ENCODE results near the gene FCHSD1.

Gene FCHSD1

DNA sequence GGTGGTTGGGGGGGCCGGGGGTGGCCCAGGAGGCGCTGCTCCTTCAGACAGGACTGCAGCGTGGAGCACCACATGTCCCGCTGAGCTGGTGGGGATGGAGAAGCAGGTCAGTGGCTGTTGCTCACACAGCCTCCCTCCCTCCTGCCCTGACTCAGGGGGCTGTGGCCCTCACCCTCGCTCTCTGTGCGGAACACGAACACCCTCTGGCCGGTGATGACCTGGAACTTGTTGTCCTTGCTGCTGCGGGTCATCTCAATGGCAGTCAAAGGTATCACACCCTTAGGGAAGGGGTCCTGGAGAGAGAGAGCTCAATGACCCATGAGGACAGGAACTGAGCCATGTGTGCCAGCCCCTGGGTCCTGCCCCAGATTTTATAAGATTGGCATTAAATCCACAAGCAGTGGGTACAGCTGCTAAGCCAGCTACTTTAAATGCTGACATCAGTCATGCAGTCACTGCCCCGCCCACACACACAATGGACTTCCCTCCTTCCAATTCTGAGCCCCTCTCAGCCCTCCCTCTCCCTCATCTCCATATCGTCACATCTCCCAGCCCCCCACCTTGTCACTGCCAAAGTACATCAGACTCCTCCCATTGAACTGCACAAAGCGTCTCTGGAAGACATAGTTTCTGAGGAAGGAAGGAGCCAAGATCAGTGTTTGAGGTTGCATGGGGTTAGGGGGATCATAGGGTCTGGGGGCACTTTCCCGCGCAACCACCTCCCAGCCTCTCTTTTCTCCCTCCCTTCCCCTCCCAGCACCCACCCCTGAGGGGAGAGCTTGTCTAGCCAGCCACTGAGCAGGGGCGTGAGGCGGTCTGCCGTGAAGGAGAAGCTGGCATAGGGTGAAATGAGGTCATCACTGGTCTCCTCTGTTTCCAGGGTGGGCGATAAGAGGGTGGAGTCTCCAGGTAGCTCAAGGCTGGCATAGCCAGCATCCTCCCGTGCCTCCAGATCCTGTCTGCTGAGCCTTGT is 21.9 kb upstream of the FCHSD1 start:
- no peak for FAIRE-seq

DNA sequence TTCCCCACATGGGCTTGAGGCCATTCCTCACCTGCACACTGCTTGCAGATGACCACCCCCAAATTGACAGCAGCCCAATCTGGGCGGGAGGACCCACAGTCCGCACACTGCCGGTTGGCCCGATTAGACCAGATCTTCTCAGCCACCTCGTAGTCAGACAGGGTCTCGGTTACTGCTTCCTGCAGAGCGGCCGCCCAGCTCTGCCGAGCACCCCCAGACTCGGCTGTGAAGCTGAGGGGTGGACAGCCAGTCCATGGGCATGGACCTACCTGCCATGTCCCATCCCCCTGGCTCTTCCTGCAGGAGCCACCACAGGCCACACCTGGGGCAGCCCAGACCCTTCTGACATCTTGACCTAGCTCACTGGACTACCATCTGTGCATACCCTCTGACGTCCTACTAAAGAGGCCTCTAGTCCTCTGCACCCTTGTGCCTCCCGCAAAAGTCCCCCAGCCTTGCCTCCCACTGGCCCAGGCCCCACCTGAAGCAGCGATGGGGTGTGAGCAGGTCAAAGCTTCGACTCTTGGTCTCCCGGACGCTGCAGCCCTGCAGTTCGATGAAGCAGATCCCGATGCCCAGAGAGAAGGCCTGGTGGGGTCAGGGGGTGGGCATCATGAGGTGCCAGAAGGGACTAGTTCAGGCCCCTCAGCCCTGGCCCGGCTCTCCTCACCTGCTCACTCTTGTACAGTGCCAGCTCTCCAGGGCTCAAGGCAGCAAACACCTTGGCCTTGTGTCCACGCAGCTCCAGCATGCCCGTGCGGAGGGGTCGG is 21.0 kb upstream of the FCHSD1 start:
- FAIRE-seq: no peak

- no peak for FAIRE-seq
Observed at GRCh38 chr5:141669520-141669919, 18.3 kb upstream of the FCHSD1 start.

GRCh38 chr5:141668601-141669265 is 17.5 kb upstream of the FCHSD1 start:
- no peak for FAIRE-seq

DNA sequence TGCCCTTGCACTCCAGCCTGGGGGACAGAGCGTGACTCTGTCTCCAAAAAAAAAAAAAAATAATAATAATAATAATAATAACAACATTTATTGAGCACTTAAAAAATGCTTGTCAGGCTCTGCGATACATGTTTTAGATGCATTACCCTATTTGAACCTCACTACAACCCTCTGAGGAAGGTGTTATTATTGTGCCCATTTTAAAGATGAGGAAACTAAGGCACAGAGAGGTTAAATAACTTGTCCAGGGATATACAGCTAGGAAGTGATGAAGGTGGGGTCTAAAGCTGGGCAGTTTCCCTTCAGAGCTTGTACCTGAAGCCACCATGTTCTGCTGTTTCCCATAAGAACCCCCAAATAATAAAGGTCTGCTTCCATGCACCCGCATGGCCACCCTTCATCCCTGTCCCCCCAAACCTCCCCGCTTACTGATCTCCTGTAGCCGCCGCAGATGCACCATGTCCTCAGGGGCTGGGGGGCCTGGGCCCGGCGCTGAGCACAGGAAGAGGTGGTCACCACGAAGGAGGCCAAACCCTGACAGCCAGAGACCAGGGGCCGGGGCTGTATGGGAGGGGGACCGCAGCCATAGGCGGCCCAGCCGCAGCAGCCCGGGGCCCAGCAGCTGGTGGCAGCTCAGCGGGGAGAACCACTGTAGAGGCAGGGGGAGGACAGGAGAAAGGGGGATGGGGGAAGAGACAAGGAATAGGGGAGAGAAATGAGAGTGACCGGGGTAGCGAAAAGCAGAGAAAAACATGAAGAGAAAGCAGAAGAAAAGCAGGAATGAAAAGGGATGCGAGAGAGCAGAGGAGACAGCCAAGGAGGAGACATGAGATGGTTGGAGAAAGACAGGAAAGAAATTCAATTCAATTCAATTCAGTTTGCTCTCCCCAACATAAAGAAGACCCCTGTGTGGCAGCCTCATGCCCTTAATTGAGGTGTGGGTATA is 15.1 kb upstream of the FCHSD1 start:
- FAIRE-seq: no peak

DNA sequence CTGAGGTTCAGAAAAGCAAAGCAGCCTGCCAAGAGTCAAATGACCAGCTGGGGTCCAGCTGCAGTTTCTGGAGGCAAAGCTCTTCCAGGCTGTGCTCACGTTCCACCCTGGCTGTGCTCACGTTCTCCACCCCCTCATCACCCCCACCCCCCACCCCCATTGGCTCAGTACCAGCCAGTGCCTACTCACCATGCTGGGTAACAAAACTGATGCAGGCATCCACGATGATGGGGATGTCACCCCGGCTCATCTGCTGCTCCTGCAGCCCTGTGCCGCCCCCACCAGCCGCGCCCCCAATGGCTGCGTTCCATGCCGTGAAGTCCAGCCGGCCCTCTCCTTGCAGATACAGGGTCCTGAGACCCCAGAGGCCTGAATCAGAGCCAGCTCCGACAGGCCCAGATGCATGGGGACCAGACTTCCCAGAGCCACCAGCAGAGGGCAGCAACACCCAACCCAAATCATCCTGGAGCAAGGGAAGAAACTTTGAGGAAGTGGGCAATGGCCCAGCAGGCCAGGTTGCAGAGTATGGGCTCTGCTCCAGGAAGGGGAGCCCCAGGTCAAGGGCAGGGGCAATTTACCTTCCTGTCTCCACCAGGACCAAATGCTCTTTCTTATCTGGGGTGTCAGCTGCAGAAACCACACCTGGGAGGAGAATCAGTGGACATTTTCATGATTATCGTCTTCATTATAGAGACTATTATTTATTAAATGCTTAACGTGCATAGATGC is 13.7 kb upstream of the FCHSD1 start:
- no peak for FAIRE-seq

GRCh38 chr5:141663506-141663905 is 12.3 kb upstream of the FCHSD1 start:
- no peak for FAIRE-seq

DNA sequence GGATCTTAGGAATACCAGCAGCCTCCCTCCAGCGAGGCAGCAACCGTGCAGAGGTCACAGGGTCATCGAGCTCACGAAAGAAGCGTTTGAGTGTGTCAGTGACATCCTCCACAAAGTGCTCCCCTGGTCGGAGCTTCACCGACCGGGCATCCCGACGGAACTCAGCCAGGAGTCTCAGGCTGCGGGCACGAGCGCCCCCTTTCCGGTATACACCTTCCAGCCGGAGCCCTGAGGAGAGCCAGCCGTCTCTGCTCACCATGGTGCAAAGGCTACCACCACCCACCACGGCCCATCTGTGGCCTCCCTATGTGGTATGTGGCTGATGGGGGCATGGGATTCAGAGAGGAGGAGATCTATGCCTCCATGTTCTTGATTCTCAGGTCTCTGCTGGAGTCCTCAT is 10.8 kb upstream of the FCHSD1 start:
- no peak for FAIRE-seq

DNA sequence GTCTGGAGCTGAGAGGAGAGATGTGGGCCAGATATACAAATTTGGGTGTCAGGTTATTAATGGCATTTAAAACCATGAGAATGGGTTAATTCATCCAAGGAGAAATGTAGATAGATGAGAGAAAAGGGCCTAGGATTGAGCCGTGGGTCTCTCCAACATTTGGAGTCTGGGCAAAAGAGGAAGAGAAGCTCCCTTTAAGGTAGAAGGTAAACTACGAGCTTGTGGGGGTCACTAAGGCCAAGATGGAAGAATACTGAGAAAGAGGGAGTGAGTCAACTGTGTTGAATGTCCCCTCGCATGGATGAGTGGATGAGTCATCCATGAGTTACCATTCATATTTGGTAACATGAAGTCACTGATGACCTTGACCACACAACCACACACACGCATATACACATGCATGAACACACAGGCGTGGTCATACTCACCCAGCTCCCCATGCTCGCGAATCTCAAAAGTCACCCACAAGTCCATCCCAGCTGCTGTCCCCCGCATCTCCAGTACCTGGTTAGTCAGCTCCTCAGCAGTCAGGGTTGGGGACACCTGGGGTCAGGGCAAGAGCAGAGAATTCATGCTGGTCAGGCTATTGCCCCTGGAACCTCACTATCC is 6.8 kb upstream of the FCHSD1 start:
- no peak for FAIRE-seq

DNA sequence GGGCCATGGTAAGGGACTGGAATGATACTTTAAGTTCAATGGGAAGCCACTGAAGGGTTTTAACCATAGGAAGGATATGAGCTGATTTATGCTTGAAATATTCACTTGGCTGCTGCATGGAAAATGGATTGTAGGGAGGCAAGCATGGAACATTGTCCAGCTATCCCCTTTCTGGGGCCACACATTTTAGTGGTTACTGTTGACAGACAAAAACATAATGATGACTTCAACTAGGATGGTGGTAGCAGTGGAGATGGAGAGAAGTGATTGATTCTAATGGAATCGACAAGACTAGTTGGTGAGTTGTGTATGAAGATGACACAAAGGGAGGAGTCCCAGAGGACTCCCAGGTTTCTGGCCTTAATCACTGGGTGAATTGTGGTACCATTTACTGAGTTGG is 6.2 kb upstream of the FCHSD1 start:
- FAIRE-seq: no peak

- FAIRE-seq: no peak
Observed at GRCh38 chr5:141656396-141656795, 5.2 kb upstream of the FCHSD1 start.

GRCh38 chr5:141655020-141655419 is 3.8 kb upstream of the FCHSD1 start:
- no peak for FAIRE-seq

GRCh38 chr5:141654298-141654697 is 3.1 kb upstream of the FCHSD1 start:
- FAIRE-seq: no peak

GRCh38 chr5:141651728-141652105 is 499 bp upstream of the FCHSD1 start:
- FAIRE-seq: no peak

DNA sequence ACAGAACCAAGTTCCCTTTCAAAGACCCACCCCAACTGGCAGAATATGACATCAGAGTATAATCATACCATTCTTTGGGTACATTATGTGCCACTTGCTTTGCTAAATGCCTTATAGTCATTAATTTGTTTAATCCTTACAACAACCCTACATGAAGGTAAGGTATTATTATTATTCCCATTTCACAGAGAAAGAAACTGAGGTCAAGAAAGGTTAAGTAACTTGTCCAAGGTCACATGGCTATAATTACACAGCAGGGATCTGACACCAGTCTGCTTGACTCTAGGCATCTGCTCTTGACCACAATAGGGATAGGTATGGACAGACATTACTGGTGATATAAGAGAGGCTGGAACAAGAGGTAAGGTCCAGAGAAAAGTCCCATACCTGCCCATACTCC is 1.2 kb downstream of the FCHSD1 start:
- no peak for FAIRE-seq

DNA sequence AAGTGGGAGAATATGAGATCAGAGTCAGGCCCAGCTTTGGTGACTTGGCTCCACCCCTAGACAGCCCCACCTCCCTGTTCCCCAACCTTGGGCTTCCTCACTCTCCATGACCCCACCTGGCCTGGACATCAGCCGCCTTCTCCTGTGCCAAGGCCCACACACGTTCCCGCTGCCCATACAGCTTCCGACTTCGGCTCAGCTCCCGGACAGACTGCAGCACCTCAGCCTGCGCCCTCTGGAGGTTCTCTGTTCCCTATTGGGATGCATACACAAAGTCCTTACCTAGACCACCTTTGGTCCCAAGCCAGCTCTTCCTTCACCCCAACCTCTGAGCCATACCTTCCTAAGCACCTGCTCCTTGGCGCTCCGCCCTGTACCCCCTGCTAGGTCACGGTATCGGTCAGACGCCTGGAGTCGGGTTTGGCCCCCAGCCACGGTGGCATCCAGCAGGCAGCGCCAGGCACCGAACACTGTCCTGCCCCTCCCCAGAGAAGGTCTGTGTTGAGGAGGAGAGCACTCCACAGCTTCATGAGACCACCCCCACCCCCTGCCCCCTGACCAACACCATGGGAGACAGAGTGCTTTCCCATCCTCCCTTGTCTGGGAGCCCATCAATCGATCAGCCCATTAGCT is 2.0 kb downstream of the FCHSD1 start:
- FAIRE-seq: no peak

GRCh38 chr5:141647851-141648250 is 3.4 kb downstream of the FCHSD1 start:
- no peak for FAIRE-seq

GRCh38 chr5:141647242-141647641 is 4.0 kb downstream of the FCHSD1 start:
- no peak for FAIRE-seq

DNA sequence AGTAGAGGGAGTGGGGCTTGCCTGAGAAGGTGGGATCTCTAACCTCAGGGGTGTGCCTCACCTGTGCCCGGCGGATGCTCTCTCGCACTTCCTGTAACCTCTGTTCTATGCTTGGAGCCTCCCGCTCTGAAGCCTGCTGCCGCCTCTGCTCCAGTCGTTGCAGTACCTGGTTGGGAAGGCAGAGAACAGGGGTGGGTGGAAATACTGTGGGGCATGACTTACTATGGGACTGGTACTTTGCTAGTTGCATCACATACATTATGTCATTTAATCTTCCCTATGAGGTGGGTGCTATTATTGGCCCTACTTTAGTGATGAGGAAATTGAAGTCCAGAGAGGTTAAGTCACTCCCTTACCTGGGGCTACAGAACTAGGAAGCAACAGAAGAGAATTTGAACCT is 5.2 kb downstream of the FCHSD1 start:
- FAIRE-seq: no peak

- no peak for FAIRE-seq
Observed at GRCh38 chr5:141641634-141642267, 9.5 kb downstream of the FCHSD1 start.
